Keratinocyte (primary cell): ENCODE measurements around the gene KASH5. TPM values are rescaled to one million over a fixed set of nuclear protein-coding genes. Genes with fewer than 3 reads are reported as not detected.

Experiments used
- DNase-seq: peaks from one replicate; pipeline ENCODE4 v3.0.0-alpha.2; 2011; ENCODE audit warnings: low read depth, missing footprints, low spot score
- FAIRE-seq: peaks from 2 replicates; lab custom pipeline; 2011; peaks lifted over from hg19 to GRCh38; lab: Jason Lieb, UNC
- H2AFZ ChIP-seq: 2 replicates; pipeline ENCODE4 v1.6.0; 2012; ENCODE audit warnings: low read length, control low read depth, inconsistent platforms; ENCODE audit not compliant: control insufficient read depth
- H3K27ac ChIP-seq: 2 replicates; pipeline ENCODE4 v1.5.1; 2011; ENCODE audit warnings: low read length; ENCODE audit not compliant: control insufficient read depth, insufficient read depth
- H3K27me3 ChIP-seq: 3 replicates; pipeline ENCODE4 v1.6.0; 2011; ENCODE audit warnings: low read length; ENCODE audit not compliant: control insufficient read depth, insufficient read depth; ENCODE audit errors: extremely low read depth
- H3K36me3 ChIP-seq, 2 experiments: 2 replicates in 1 of 2; 3 replicates in 1 of 2; pipeline ENCODE4 v1.5.1; 2011; ENCODE audit warnings: low read length in 2 of 2, mild to moderate bottlenecking in 1 of 2; ENCODE audit not compliant: control insufficient read depth in 2 of 2, insufficient read depth in 2 of 2; ENCODE audit errors: extremely low read depth in 1 of 2
- H3K4me1 ChIP-seq: 3 replicates; pipeline ENCODE4 v1.5.1; 2011; ENCODE audit warnings: low read length; ENCODE audit not compliant: control insufficient read depth, insufficient read depth; ENCODE audit errors: extremely low read depth
- H3K4me2 ChIP-seq: 3 replicates; pipeline ENCODE4 v1.6.0; 2011; ENCODE audit warnings: low read depth, low read length; ENCODE audit not compliant: control insufficient read depth, insufficient read depth; ENCODE audit errors: extremely low read depth
- H3K4me3 ChIP-seq, 3 experiments: fragments of 200-600 bp in 1 of 3; sonication (generic) in 1 of 3; 2 replicates in 2 of 3; 3 replicates in 1 of 3; pipeline ENCODE4 v1.5.1; 2011 to 2016; ENCODE audit warnings: low read length in 3 of 3, mild to moderate bottlenecking in 3 of 3, control low read depth in 2 of 3, inconsistent platforms in 1 of 3, low read depth in 1 of 3, mixed read lengths in 1 of 3, mixed run types in 1 of 3, moderate library complexity in 1 of 3; ENCODE audit not compliant: control insufficient read depth in 2 of 3, insufficient read depth in 2 of 3; ENCODE audit errors: extremely low read depth in 1 of 3
- H3K79me2 ChIP-seq: 2 replicates; pipeline ENCODE4 v1.6.0; 2012; ENCODE audit warnings: low read length; ENCODE audit not compliant: control insufficient read depth, insufficient read depth
- H3K9ac ChIP-seq: 3 replicates; pipeline ENCODE4 v1.6.0; 2011; ENCODE audit warnings: low read length; ENCODE audit not compliant: control insufficient read depth, insufficient read depth; ENCODE audit errors: extremely low read depth
- H3K9me1 ChIP-seq: 3 replicates; pipeline ENCODE4 v1.6.0; 2011; ENCODE audit warnings: low read length; ENCODE audit not compliant: control insufficient read depth, insufficient read depth; ENCODE audit errors: extremely low read depth
- H3K9me3 ChIP-seq: 2 replicates; pipeline ENCODE4 v1.5.1; 2012; ENCODE audit warnings: low read depth, low read length; ENCODE audit not compliant: control insufficient read depth
- H4K20me1 ChIP-seq: 3 replicates; pipeline ENCODE4 v1.6.0; 2011; ENCODE audit warnings: low read length; ENCODE audit not compliant: control insufficient read depth, insufficient read depth; ENCODE audit errors: extremely low read depth
- EZH2 ChIP-seq: IDR thresholded peaks from one replicate; pipeline ENCODE4 v1.6.1; 2012; ENCODE audit warnings: inconsistent platforms, mild to moderate bottlenecking, low read length, moderate library complexity
- dilution Hi-C: fragments of 300-500 bp; cut with MboI; formaldehyde crosslinking; loops from one replicate; pipeline ENCODE4 v1.7.0; 2020; ENCODE audit warnings: low sequenced_read_pairs; ENCODE audit not compliant: extremely low pct_ligation_motif_present
- polyA plus RNA-seq, 5 experiments: library from polyadenylated mRNA; depleted of rRNA in 3 of 5; stranded (reverse) in 3 of 5; stranded (forward) in 1 of 5; unstranded in 1 of 5; fragments of >200 nt; gene quantifications; 1 replicate in 1 of 5; 2 replicates in 3 of 5; 3 replicates in 1 of 5; pipeline versions ENCODE4 v1.2.1 to v1.2.3, GENCODE V29; 2011 to 2012; ENCODE audit warnings: missing spikeins in 2 of 5, low read depth in 1 of 5, low replicate concordance in 1 of 5
- TF ChIP-seq, protein P1 (sequence below), 3 experiments: IDR thresholded peaks in 1 of 3; conservative IDR thresholded peaks in 1 of 3; optimal IDR thresholded peaks in 1 of 3; 2 replicates in 2 of 3; 3 replicates in 1 of 3; pipeline versions ENCODE3 to v1.5.1; 2011; ENCODE audit warnings: low read length in 3 of 3, mild to moderate bottlenecking in 3 of 3, moderate library complexity in 2 of 3, control low read depth in 1 of 3, inconsistent platforms in 1 of 3; ENCODE audit not compliant: insufficient read depth in 2 of 3; ENCODE audit errors: extremely low read depth in 1 of 3

The KASH5 gene
- polyA plus RNA-seq, 1 donor (not counting 4 experiments of a cell fraction or from before 2014, with no cell fraction given), result not detected

- H3K79me2 ChIP-seq, result peaks cover 9% of the 10 kb centered on the region
- H4K20me1 ChIP-seq, result no peaks in the 10 kb centered on the region
- no peak overlapping the region for H3K4me3 ChIP-seq
- H3K9me3 ChIP-seq, result no peaks in the 10 kb centered on the region
- no peaks in the 10 kb centered on the region for H3K9me1 ChIP-seq
- H3K36me3 ChIP-seq, result peaks cover 7 to 13% of the 10 kb centered on the region in 2 experiments
- no peak overlapping the region for H3K27ac ChIP-seq
- dilution Hi-C loops, result no loop called here
- H3K4me1 ChIP-seq, result peaks cover 11% of the 10 kb centered on the region
- no peak for FAIRE-seq
- no peak overlapping the region for H3K9ac ChIP-seq
- H2AFZ ChIP-seq, result no peak overlapping the region
- H3K27me3 ChIP-seq, result peaks cover 16% of the 10 kb centered on the region
- H3K4me2 ChIP-seq, result no peak overlapping the region
- TF ChIP-seq, protein P1, sequence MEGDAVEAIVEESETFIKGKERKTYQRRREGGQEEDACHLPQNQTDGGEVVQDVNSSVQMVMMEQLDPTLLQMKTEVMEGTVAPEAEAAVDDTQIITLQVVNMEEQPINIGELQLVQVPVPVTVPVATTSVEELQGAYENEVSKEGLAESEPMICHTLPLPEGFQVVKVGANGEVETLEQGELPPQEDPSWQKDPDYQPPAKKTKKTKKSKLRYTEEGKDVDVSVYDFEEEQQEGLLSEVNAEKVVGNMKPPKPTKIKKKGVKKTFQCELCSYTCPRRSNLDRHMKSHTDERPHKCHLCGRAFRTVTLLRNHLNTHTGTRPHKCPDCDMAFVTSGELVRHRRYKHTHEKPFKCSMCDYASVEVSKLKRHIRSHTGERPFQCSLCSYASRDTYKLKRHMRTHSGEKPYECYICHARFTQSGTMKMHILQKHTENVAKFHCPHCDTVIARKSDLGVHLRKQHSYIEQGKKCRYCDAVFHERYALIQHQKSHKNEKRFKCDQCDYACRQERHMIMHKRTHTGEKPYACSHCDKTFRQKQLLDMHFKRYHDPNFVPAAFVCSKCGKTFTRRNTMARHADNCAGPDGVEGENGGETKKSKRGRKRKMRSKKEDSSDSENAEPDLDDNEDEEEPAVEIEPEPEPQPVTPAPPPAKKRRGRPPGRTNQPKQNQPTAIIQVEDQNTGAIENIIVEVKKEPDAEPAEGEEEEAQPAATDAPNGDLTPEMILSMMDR (optimal IDR thresholded peaks at IDR 0.05 in 1 of 3, IDR thresholded peaks at IDR 0.05 in 1 of 3, conservative IDR thresholded peaks at IDR 0.05 in 1 of 3; ENCODE audit: extremely low read depth in 1 of 3, insufficient read depth in 2 of 3, low read length in 3 of 3), result peak in 1 of 3 experiments; percentile 14
- no peak for TF ChIP-seq EZH2
- no peak for DNase-seq
These were observed 57.9 kb downstream of the KASH5 start for GRCh38 chr19:49445997-49446396.

DNA sequence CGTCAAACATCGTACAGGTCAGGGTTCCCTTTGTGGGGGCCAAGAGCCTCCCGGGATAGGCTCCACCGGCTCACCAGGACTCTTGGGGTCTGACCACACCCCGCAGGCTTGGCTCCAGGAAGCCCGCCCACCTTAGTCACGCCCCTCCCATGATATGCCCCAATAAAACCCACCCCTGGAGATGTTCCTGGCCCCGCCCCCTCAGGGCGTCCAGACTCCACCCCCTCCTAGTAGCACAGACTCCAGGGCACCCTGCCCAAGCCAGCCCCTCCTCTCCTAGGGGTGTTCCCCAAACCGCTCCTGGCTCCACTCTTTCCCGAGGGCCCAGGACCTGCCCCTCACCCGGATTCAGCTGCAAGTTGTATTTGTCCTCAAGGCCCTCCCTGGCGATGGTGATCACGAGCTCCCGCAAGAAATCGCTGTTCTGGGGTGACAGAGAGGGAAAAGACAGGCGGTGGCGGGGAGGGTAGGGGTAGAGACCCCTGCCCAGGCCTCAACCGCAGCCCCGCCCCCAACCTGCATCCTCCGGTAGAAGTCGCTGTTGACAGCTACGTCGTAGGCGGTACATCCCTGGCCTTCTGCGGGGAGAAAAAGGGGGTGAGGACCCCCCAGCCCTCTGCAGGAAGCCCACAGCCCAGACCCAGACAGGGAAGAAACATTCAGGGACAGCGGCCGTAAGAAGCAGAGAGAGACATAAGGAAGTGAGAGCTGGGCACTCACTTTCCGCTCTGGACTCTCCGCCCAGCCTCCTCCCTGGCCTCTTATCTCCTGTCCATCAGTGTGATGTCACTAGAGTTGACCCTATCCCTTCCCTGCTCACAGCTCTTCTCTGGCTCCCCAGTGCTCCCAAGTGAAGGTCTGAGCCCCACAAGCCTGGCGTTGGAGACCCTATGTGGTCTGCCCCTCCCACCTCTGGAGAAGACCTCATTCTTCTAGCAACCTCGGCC lies 59.7 kb downstream of the KASH5 start:
- Histone ChIP-seq H3K79me2 (peaks cover 13% of the 10 kb centered on the region), H3K4me2 (no peak overlapping the region), H2AFZ (no peak overlapping the region), H3K9me1 (no peaks in the 10 kb centered on the region), H3K27ac (no peak overlapping the region), H4K20me1 (no peaks in the 10 kb centered on the region), H3K27me3 (no peaks in the 10 kb centered on the region), H3K9me3 (no peaks in the 10 kb centered on the region), H3K9ac (no peak overlapping the region), H3K4me1 (peaks cover 6% of the 10 kb centered on the region), H3K4me3 (no peak overlapping the region), H3K36me3 (peaks cover 7 to 13% of the 10 kb centered on the region in 2 experiments)
- TF ChIP-seq, protein P1 (optimal IDR thresholded peaks at IDR 0.05 in 1 of 3, IDR thresholded peaks at IDR 0.05 in 1 of 3, conservative IDR thresholded peaks at IDR 0.05 in 1 of 3; ENCODE audit: extremely low read depth in 1 of 3, insufficient read depth in 2 of 3, low read length in 3 of 3), result no peak
- TF ChIP-seq EZH2, result no peak
- DNase-seq, result no peak
- no peak for FAIRE-seq
- dilution Hi-C loops, result no loop called here
